ENCODE results near the gene RFC2.

Gene RFC2

GRCh38 chr7:74289018-74289658 lies 34.9 kb upstream of the RFC2 start, which contains the start of gene CLIP2:
Gene CLIP2, plus strand, starts transcription at chr7:74289407. Its CDS starts 28,140 bp downstream, at chr7:74317547.
- Histone ChIP-seq H3K79me2 (peaks cover 19% of the 10 kb centered on the region), H2AFZ (peak within 1 kb of the TSS; percentile 91), H3K4me1 (peaks cover 11% of the 10 kb centered on the region), H3K4me3 (ENCODE audit: low read depth, low read length) (peak within 1 kb of the TSS; percentile 46), H3K27ac (no peak within 1 kb of the TSS), H3K9ac (no peak within 1 kb of the TSS), H3K9me3 (ENCODE audit: control insufficient read depth, low read length) (no peaks in the 10 kb centered on the region), H3K36me3 (ENCODE audit: control insufficient read depth, insufficient read depth, low read length) (no peaks in the 10 kb centered on the region), H3K27me3 (ENCODE audit: control insufficient read depth, insufficient read depth, low read length) (no peaks in the 10 kb centered on the region), H3K4me2 (ENCODE audit: low read length) (peak within 1 kb of the TSS; percentile 61)
- no peak for TF ChIP-seq CTCF (IDR thresholded peaks at IDR 0.05)

GRCh38 chr7:74288034-74288881 lies 34.1 kb upstream of the RFC2 start:
- no peak overlapping the region for H3K27ac ChIP-seq
- peak overlapping the region; percentile 2 for H3K4me3 ChIP-seq (ENCODE audit: low read depth, low read length)
- peaks cover 11% of the 10 kb centered on the region for H3K4me1 ChIP-seq

GRCh38 chr7:74287303-74288033 lies 33.3 kb upstream of the RFC2 start:
- H3K4me2 ChIP-seq (ENCODE audit: low read length), result no peak overlapping the region
- no peak for TF ChIP-seq CTCF (IDR thresholded peaks at IDR 0.05)
- peaks cover 15% of the 10 kb centered on the region for H3K79me2 ChIP-seq
- H3K36me3 ChIP-seq (ENCODE audit: control insufficient read depth, insufficient read depth, low read length), result no peaks in the 10 kb centered on the region
- H2AFZ ChIP-seq, result no peak overlapping the region
- H3K4me3 ChIP-seq (ENCODE audit: low read depth, low read length), result no peak overlapping the region
- no peaks in the 10 kb centered on the region for H3K9me3 ChIP-seq (ENCODE audit: control insufficient read depth, low read length)
- H3K9ac ChIP-seq, result no peak overlapping the region
- no peaks in the 10 kb centered on the region for H3K27me3 ChIP-seq (ENCODE audit: control insufficient read depth, insufficient read depth, low read length)
- H3K4me1 ChIP-seq, result peaks cover 11% of the 10 kb centered on the region
- H3K27ac ChIP-seq, result no peak overlapping the region

More at GRCh38 chr7:74288034-74288881, 34.1 kb upstream of the RFC2 start:
- no peak overlapping the region for H3K9ac ChIP-seq
- no peaks in the 10 kb centered on the region for H3K9me3 ChIP-seq (ENCODE audit: control insufficient read depth, low read length)
- no peaks in the 10 kb centered on the region for H3K36me3 ChIP-seq (ENCODE audit: control insufficient read depth, insufficient read depth, low read length)
- no peak for TF ChIP-seq CTCF (IDR thresholded peaks at IDR 0.05)
- H3K4me2 ChIP-seq (ENCODE audit: low read length), result peak overlapping the region; percentile 51
- H3K79me2 ChIP-seq, result peaks cover 16% of the 10 kb centered on the region
- peak overlapping the region; percentile 88 for H2AFZ ChIP-seq
- no peaks in the 10 kb centered on the region for H3K27me3 ChIP-seq (ENCODE audit: control insufficient read depth, insufficient read depth, low read length)

GRCh38 chr7:74286131-74286530 lies 31.9 kb upstream of the RFC2 start:
- Histone ChIP-seq H3K9me3 (ENCODE audit: control insufficient read depth, low read length) (no peaks in the 10 kb centered on the region), H2AFZ (peak overlapping the region; percentile 9), H3K79me2 (peaks cover 15% of the 10 kb centered on the region), H3K9ac (no peak overlapping the region), H3K4me2 (ENCODE audit: low read length) (no peak overlapping the region), H3K27me3 (ENCODE audit: control insufficient read depth, insufficient read depth, low read length) (no peaks in the 10 kb centered on the region), H3K36me3 (ENCODE audit: control insufficient read depth, insufficient read depth, low read length) (no peaks in the 10 kb centered on the region), H3K27ac (no peak overlapping the region), H3K4me1 (peaks cover 11% of the 10 kb centered on the region), H3K4me3 (ENCODE audit: low read depth, low read length) (no peak overlapping the region)
- no peak for TF ChIP-seq CTCF (IDR thresholded peaks at IDR 0.05)
